ENCODE results near the gene NEMP2. TPM values are rescaled to one million over a fixed set of nuclear protein-coding genes. Genes with fewer than 3 reads are reported as not detected.

NEMP2 gene, protein sequence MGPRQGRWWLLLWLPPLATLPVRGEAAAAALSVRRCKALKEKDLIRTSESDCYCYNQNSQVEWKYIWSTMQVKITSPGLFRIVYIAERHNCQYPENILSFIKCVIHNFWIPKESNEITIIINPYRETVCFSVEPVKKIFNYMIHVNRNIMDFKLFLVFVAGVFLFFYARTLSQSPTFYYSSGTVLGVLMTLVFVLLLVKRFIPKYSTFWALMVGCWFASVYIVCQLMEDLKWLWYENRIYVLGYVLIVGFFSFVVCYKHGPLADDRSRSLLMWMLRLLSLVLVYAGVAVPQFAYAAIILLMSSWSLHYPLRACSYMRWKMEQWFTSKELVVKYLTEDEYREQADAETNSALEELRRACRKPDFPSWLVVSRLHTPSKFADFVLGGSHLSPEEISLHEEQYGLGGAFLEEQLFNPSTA
- 1 to 10 TPM; 3.2 to 3.6 TPM for total RNA-seq

DNA sequence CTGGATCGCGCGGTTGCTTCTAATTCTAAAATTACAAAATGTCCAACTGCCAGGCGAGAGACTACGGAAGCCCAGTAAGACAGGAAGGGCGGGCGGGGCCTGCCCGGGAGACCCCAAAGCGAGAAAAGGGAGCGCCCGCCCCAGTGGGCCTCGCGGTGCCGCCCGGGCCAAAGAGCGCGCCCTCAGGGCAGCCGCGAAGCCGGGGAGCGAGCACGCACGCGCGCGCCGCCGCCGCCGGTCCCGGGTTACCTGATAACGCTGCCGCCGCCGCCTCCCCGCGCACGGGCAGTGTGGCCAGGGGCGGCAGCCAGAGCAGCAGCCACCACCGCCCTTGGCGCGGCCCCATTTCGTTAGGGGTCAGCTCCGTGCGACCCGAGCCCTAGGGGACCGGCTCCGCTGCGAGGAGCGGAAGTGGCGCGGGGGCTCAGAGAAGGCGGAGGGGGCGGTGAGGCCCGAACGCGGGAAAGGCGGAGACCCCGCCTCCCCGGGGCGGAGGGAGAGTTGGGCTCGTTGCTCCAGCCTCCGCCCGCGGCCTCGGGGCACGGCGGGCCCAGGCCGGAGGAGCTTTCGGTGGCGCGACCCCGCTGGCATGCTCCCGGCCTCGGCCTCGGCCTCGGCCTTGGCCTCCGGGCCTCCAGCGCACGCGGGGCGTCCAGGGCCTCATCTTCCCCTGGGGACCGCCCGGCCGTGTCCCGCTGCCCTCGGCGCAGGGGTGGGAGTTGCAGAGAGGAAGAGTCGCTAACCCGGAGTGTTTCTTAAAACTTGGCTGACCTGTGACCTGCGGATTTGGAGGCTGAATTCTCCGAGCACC lies at the start of gene NEMP2:
NEMP2 (minus strand) TSS at position 413 of the 811 bp plus-strand sequence; CDS start at position 346, 67 bp downstream.
- Histone ChIP-seq H3K36me3 (no peaks in the 10 kb centered on the region), H3K27me3 (replicated peaks; ENCODE audit: insufficient read depth) (no peaks in the 10 kb centered on the region), H3K27ac (peak within 1 kb of the TSS; percentile 89 to 97), H3K9me3 (peaks cover 8% of the 10 kb centered on the region), H3K4me1 (ENCODE audit: control insufficient read depth in 1 of 2, low read depth in 2 of 2) (peaks cover 9 to 34% of the 10 kb centered on the region in 2 donors), H3K4me3 (peak within 1 kb of the TSS; percentile 76)
- DNase-seq (ENCODE audit: low spot score) (peak; percentile 3), ATAC-seq (ENCODE audit: insufficient number of reproducible peaks, low FRiP score, low read depth) (peak; percentile 66)
- TF ChIP-seq, protein P1, sequence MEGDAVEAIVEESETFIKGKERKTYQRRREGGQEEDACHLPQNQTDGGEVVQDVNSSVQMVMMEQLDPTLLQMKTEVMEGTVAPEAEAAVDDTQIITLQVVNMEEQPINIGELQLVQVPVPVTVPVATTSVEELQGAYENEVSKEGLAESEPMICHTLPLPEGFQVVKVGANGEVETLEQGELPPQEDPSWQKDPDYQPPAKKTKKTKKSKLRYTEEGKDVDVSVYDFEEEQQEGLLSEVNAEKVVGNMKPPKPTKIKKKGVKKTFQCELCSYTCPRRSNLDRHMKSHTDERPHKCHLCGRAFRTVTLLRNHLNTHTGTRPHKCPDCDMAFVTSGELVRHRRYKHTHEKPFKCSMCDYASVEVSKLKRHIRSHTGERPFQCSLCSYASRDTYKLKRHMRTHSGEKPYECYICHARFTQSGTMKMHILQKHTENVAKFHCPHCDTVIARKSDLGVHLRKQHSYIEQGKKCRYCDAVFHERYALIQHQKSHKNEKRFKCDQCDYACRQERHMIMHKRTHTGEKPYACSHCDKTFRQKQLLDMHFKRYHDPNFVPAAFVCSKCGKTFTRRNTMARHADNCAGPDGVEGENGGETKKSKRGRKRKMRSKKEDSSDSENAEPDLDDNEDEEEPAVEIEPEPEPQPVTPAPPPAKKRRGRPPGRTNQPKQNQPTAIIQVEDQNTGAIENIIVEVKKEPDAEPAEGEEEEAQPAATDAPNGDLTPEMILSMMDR (IDR thresholded peaks at IDR 0.05): no peak

DNA sequence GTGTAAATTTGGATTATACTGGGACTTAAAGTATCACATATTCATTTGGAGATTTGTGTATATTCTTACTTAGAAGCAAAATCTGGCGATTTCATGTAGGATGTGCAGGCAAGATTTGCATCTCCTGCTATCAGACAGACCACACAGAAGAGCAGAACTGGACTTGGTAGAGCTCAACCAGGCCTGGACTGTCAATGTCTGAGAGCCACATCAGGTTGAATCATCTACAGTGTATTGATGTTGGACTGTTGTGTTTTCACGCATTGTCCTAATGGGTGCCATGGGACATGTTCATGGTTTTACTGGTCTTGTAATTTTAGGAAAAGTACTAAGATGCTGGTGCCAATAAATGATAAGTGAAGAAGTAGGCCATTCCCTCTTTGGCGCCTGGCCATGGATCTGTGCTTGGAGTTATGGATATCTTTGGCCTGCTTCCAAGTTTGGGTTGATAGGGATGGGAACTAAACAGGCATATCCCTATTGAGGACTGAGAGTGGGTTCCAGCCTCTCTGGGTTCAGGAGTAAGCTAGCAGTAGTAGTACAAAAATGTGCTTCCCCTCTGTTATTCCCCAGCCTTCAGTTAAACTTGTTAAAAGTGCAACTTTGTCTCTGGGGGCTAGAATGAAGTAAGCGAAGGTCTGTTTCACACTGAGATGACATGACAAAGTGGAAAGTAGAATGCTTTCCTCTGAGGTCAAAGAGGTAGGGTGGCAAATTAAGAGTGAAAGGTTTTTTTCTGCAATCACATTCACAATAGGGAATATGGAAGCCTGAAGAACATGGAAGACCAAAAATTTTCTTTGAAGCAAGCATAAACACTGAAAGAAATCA lies 49.2 kb upstream of the NEMP2 start:
- Histone ChIP-seq H3K4me3 (no peak overlapping the region), H3K36me3 (no peaks in the 10 kb centered on the region), H3K27ac (no peak overlapping the region), H3K27me3 (replicated peaks; ENCODE audit: insufficient read depth) (no peaks in the 10 kb centered on the region), H3K9me3 (no peaks in the 10 kb centered on the region), H3K4me1 (ENCODE audit: control insufficient read depth in 1 of 2, low read depth in 2 of 2) (peaks cover 0 to 8% of the 10 kb centered on the region in 2 donors)
- TF ChIP-seq, protein P1 (IDR thresholded peaks at IDR 0.05): no peak
- ATAC-seq (ENCODE audit: insufficient number of reproducible peaks, low FRiP score, low read depth) (no peak), DNase-seq (ENCODE audit: low spot score) (no peak)

DNA sequence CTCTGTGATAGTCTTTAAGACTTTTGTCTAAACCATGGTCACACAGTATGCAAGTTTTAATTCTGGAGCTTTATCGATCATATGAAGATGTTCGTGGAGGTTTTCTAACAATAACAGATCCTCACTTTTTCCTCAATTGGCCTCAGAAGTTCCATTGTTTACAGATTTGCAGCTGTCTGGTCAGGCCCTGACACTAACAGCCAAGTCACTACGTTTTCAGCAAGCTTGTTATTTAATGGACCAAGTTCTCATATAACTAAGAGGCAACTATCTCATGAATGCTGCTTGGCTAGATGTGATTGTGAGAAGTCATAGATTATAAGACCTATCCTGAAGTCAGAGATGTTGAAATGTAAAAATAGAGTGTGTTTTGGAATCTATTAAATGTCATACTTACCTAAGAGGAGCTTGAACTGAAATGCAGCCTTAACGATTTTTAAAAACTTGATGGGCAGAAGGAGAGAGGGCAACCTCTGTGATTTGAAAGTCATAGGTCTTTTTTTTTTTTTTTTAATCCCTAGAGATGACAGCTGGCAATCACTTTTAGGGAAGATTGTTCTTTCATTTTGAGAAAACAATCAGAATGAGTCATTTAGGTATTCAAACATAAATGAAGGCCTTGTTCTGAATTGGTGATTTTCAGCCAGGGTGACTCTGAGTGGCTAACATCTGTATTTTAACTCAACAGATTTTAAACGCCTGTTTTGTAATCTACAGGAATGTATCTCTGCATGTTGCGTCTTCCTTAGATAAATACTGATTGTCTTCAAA lies 48.4 kb upstream of the NEMP2 start:
- TF ChIP-seq, protein P1 (IDR thresholded peaks at IDR 0.05): no peak
- Histone ChIP-seq H3K9me3 (no peaks in the 10 kb centered on the region), H3K27me3 (replicated peaks; ENCODE audit: insufficient read depth) (no peaks in the 10 kb centered on the region), H3K36me3 (no peaks in the 10 kb centered on the region), H3K27ac (no peak overlapping the region), H3K4me1 (ENCODE audit: control insufficient read depth in 1 of 2, low read depth in 2 of 2) (peaks cover 5 to 16% of the 10 kb centered on the region in 2 donors), H3K4me3 (no peak overlapping the region)
- no peak for ATAC-seq (ENCODE audit: insufficient number of reproducible peaks, low FRiP score, low read depth)
- DNase-seq (ENCODE audit: low spot score): no peak

DNA sequence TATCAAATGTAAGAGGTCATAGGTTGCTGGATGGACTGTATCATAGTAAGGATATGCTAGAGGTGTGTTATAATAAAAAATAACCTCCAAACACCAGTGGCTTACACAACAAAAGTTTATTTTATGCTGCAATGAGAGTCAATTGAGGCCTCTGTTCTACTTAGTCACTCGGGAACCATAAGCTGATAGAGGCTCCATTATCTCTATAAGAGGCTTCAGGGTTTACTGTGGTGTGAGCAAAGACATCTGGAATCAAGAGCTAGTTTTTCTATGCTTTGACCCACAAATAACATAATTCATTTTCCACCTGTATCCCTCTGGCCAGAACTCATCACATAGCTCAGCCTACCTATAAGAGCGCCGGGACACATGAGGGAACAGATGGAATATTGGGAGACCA lies 47.5 kb upstream of the NEMP2 start:
- no peaks in the 10 kb centered on the region for H3K36me3 ChIP-seq
- H3K9me3 ChIP-seq: no peaks in the 10 kb centered on the region
- H3K27ac ChIP-seq: no peak overlapping the region
- DNase-seq (ENCODE audit: low spot score) (no peak), ATAC-seq (ENCODE audit: insufficient number of reproducible peaks, low FRiP score, low read depth) (no peak)
- H3K4me3 ChIP-seq: no peak overlapping the region
- H3K27me3 ChIP-seq (replicated peaks; ENCODE audit: insufficient read depth): no peaks in the 10 kb centered on the region
- TF ChIP-seq, protein P1 (IDR thresholded peaks at IDR 0.05): no peak
- peaks cover 5 to 20% of the 10 kb centered on the region in 2 donors for H3K4me1 ChIP-seq (ENCODE audit: control insufficient read depth in 1 of 2, low read depth in 2 of 2)

All from thoracic aorta (tissue), 2 donors.